ENCODE results near the gene THNSL1. TPM values are rescaled to one million over a fixed set of nuclear protein-coding genes. Genes with fewer than 3 reads are reported as not detected.

THNSL1 gene, protein sequence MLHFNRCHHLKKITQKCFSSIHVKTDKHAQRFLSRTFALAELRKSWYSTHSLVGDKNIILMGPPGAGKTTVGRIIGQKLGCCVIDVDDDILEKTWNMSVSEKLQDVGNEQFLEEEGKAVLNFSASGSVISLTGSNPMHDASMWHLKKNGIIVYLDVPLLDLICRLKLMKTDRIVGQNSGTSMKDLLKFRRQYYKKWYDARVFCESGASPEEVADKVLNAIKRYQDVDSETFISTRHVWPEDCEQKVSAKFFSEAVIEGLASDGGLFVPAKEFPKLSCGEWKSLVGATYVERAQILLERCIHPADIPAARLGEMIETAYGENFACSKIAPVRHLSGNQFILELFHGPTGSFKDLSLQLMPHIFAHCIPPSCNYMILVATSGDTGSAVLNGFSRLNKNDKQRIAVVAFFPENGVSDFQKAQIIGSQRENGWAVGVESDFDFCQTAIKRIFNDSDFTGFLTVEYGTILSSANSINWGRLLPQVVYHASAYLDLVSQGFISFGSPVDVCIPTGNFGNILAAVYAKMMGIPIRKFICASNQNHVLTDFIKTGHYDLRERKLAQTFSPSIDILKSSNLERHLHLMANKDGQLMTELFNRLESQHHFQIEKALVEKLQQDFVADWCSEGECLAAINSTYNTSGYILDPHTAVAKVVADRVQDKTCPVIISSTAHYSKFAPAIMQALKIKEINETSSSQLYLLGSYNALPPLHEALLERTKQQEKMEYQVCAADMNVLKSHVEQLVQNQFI
- 3.9 and 4.2 TPM in 2 replicates for total RNA-seq (2021)
- long read RNA-seq, transcript THNSL1-202 (3 exons, 3,788 nt): minor isoform, 13 of 80 reads
- long read RNA-seq, transcript THNSL1-201 (3 exons, 3,691 nt): major isoform, 62 of 80 reads
- long read RNA-seq, partial matches to known transcripts: 4 of 80 reads
- long read RNA-seq, other reads (novel, unspliced or antisense): 1 of 80 reads

DNA sequence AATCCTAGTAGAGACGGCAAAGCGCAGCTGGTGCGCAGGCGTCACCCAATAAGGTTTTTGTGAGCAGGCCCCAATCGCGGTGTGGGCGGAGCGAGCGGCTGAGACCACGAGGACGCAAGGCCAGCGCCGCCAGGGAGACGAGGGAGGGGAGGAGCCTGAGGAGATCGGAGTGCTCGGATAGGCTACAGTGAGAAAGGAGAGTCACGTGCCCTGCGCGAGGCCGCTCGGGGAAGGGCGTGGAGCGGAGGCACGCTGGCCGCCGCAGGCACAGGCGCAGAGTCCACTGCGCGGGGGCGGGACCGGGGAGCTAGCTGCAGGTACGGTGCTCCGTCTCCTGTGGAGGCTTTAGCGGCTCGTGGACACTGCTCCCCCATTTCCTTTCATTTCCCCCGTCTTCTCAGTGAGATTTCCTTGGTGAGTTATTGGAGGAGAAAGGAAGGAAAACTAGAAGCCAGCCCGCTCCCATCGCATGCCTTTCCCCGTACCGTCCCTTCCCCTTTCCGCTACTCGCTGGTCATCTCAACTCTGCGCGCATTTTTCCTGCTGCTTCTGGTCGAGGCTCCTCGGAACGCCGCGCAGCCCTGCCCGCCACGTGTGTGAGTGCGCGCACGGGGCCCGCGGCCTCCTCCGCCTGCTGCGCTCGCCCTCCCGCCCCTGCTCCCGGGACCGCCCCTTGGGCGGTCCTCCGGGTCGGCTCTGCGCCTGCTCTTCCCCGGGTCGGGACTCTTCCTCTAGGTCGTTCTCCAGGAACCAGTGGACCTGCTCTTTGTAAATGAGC, at the start of gene THNSL1:
Gene THNSL1, plus strand, starts transcription at position 237 of the 778 bp plus-strand sequence. CDS start 6,612 bp downstream, outside the sequence.
- Histone ChIP-seq H3K4me2 (ENCODE audit: insufficient read depth, insufficient read length, low read length) (peak within 1 kb of the TSS; percentile 51), H3K4me1 (ENCODE audit: insufficient read depth, low read length) (no peaks in the 10 kb centered on the region), H2BK15ac (ENCODE audit: low read depth, low read length) (no peak within 1 kb of the TSS), H3K79me1 (ENCODE audit: insufficient read depth, low read depth, low read length, poor library complexity, severe bottlenecking) (no peaks in the 10 kb centered on the region), H3K23me2 (ENCODE audit: insufficient read length, low read depth, low read length, poor library complexity, severe bottlenecking) (peaks cover 10% of the 10 kb centered on the region), H3K14ac (ENCODE audit: insufficient read depth, low read length) (peak within 1 kb of the TSS; percentile 95), H3K56ac (ENCODE audit: insufficient read length, low read depth, low read length) (no peak within 1 kb of the TSS), H4K8ac (replicated peaks; ENCODE audit: insufficient read length, low read depth, low read length) (no peak within 1 kb of the TSS), H2AFZ (ENCODE audit: low read length) (peak within 1 kb of the TSS; percentile 83), H4K91ac (ENCODE audit: insufficient read length, low read depth, low read length) (no peak within 1 kb of the TSS), H3K27me3 (ENCODE audit: insufficient read depth, low read length) (no peaks in the 10 kb centered on the region), H4K20me1 (ENCODE audit: control insufficient read depth, insufficient read depth, insufficient read length) (no peaks in the 10 kb centered on the region), H2BK20ac (ENCODE audit: low read depth, low read length, poor library complexity, severe bottlenecking) (no peak within 1 kb of the TSS), H2AK5ac (ENCODE audit: insufficient read length, low read length) (no peak within 1 kb of the TSS), H2BK120ac (ENCODE audit: low read depth, low read length, poor library complexity, severe bottlenecking) (no peak within 1 kb of the TSS), H3K27ac (ENCODE audit: insufficient read length, low read depth, low read length) (peak within 1 kb of the TSS; percentile 59), H2BK12ac (ENCODE audit: insufficient read length, low read depth, low read length) (peak within 1 kb of the TSS; percentile 40), H3K23ac (ENCODE audit: insufficient read length, low read depth, low read length) (no peak within 1 kb of the TSS), H3K79me2 (ENCODE audit: insufficient read depth, low read length) (no peaks in the 10 kb centered on the region), H2BK5ac (ENCODE audit: insufficient read length, low read length) (no peak within 1 kb of the TSS), H3K18ac (ENCODE audit: insufficient read length, low read depth, low read length) (peak within 1 kb of the TSS; percentile 93), H3K9ac (ENCODE audit: extremely low read depth, insufficient read length, low read length) (peak within 1 kb of the TSS; percentile 74), H3T11ph (ENCODE audit: low read length) (no peak within 1 kb of the TSS), H4K5ac (ENCODE audit: insufficient read length, low read depth, low read length) (peak within 1 kb of the TSS; percentile 59), H3K4ac (ENCODE audit: low read depth, low read length) (no peak within 1 kb of the TSS; the same call in 1 of the 2 replicates), H3K9me3 (ENCODE audit: control insufficient read depth, low read depth, low read length) (no peaks in the 10 kb centered on the region)
- WGBS (ENCODE audit: extremely low coverage, insufficient read length, low lambda C conversion rate): no CpG with 5 or more reads among the region's 69 CpGs
- TF ChIP-seq, protein P1, sequence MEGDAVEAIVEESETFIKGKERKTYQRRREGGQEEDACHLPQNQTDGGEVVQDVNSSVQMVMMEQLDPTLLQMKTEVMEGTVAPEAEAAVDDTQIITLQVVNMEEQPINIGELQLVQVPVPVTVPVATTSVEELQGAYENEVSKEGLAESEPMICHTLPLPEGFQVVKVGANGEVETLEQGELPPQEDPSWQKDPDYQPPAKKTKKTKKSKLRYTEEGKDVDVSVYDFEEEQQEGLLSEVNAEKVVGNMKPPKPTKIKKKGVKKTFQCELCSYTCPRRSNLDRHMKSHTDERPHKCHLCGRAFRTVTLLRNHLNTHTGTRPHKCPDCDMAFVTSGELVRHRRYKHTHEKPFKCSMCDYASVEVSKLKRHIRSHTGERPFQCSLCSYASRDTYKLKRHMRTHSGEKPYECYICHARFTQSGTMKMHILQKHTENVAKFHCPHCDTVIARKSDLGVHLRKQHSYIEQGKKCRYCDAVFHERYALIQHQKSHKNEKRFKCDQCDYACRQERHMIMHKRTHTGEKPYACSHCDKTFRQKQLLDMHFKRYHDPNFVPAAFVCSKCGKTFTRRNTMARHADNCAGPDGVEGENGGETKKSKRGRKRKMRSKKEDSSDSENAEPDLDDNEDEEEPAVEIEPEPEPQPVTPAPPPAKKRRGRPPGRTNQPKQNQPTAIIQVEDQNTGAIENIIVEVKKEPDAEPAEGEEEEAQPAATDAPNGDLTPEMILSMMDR (conservative IDR thresholded peaks at IDR 0.05): no peak
- H3K36me3 Mint-ChIP-seq (ENCODE audit: insufficient read depth in 1 of 3, low read depth in 3 of 3): peaks cover 0 to 5% (median 0%) of the 10 kb centered on the region in 3 experiments; a peak in 4 of 7 replicates
- no peaks in the 10 kb centered on the region for H3K27me3 Mint-ChIP-seq (ENCODE audit: low read depth)
- H3K4me1 Mint-ChIP-seq: peaks cover 8 to 11% of the 10 kb centered on the region in 2 experiments
- DNase-seq: peak; percentile 99
- H3K27ac Mint-ChIP-seq: peak within 1 kb of the TSS; percentile 98
- H3K4me3 Mint-ChIP-seq: peak within 1 kb of the TSS; percentile 79 to 82
- peaks cover 0 to 4% of the 10 kb centered on the region in 2 experiments; a peak in 2 of 5 replicates for H3K9me3 Mint-ChIP-seq

Measured in H9 (cell line).